ENCODE measurements around the gene RBM38. TPM values are rescaled to one million over a fixed set of nuclear protein-coding genes. Genes with fewer than 3 reads are reported as not detected.
A peak's percentile ranks its signal among the peaks of the same experiment; 100 is the strongest.

The RBM38 gene
- polyA plus RNA-seq, 2 of the 4 experiments (the other 2 are of a cell fraction), result 6.6 to 14.2 TPM

GRCh38 chr20:57374343-57374930, 16.8 kb upstream of the RBM38 start (continued):
- TF ChIP-seq REST (IDR thresholded peaks at IDR 0.05) (no peak), CBX2 (IDR thresholded peaks at IDR 0.05; ENCODE audit: borderline replicate concordance, low read depth) (no peak)

- WGBS (ENCODE audit: missing lambda C conversion rate), result 85% methylated on average over 13 of the region's 14 CpGs
- FAIRE-seq, result no peak
- TF ChIP-seq ZFP36 (IDR thresholded peaks at IDR 0.05; ENCODE audit: borderline replicate concordance, partially characterized antibody) (no peak), PBX3 (IDR thresholded peaks at IDR 0.05) (no peak), HEYL (CRISPR knock-in tag; IDR thresholded peaks at IDR 0.05) (no peak), RCOR1 (IDR thresholded peaks at IDR 0.05; ENCODE audit: low read depth, low read length) (no peak), CBX2 (IDR thresholded peaks at IDR 0.05; ENCODE audit: borderline replicate concordance, low read depth) (no peak), ELK1 (IDR thresholded peaks at IDR 0.05; ENCODE audit: low read depth, low read length) (no peak), EHF (CRISPR knock-in tag; IDR thresholded peaks at IDR 0.05) (no peak), FOSL2 (IDR thresholded peaks at IDR 0.05) (no peak), FOSL2 (CRISPR knock-in tag; IDR thresholded peaks at IDR 0.05) (no peak)
- 0 out of 6 replicates have a peak, but pooled peaks of 1 of the 2 experiments have one; percentile 5 for ATAC-seq
- Histone ChIP-seq H3K9me3 (no peaks in the 10 kb centered on the region), H3K4me2 (no peak overlapping the region), H3K27ac (no peak overlapping the region), H3K4me3 (no peak overlapping the region), H3K4me1 (no peaks in the 10 kb centered on the region)
- ChIA-PET CTCF (interaction anchor here (0.5 to 3.9 kb wide), 5 partner anchors 11 to 285 kb away, joined by 3 to 21 read pairs (median 4); no protein-coding TSS in a partner anchor), POLR2A (no interaction called here)
- DNase-seq (ENCODE audit: low read depth in 1 of 2, low spot score in 1 of 2), result no peak
These were observed 16.1 kb upstream of the RBM38 start for GRCh38 chr20:57374931-57375651.

GRCh38 chr20:57375652-57376230, 15.5 kb upstream of the RBM38 start:
- WGBS (ENCODE audit: missing lambda C conversion rate), result 98% methylated on average over 10 of the region's 10 CpGs
- no peaks in the 10 kb centered on the region for H3K4me1 ChIP-seq
- POLR2A ChIA-PET, result no interaction called here
- CTCF ChIA-PET, result interaction anchor here (0.5 to 3.9 kb wide), 3 partner anchors 29 to 262 kb away, joined by 3 to 21 read pairs (median 6); no protein-coding TSS in a partner anchor
- H3K4me2 ChIP-seq, result no peak overlapping the region
- no peak for TF ChIP-seq RCOR1 (IDR thresholded peaks at IDR 0.05; ENCODE audit: low read depth, low read length)
- TF ChIP-seq JUN (IDR thresholded peaks at IDR 0.05), result no peak
- TF ChIP-seq NR3C1 (IDR thresholded peaks at IDR 0.05), result no peak
- TF ChIP-seq CHD2 (IDR thresholded peaks at IDR 0.05; ENCODE audit: low read length, partially characterized antibody), result no peak
- TF ChIP-seq TFCP2L1 (CRISPR knock-in tag; IDR thresholded peaks at IDR 0.05), result no peak
- TF ChIP-seq CEBPB (IDR thresholded peaks at IDR 0.05), result no peak
- TF ChIP-seq FOSL2 (IDR thresholded peaks at IDR 0.05), result no peak
- TF ChIP-seq FOSL2 (CRISPR knock-in tag; IDR thresholded peaks at IDR 0.05), result no peak
- no peak for TF ChIP-seq SREBF2 (IDR thresholded peaks at IDR 0.05)
- TF ChIP-seq CTCF (IDR thresholded peaks at IDR 0.05), result no peak
- no peak for TF ChIP-seq HOXB5 (CRISPR knock-in tag; IDR thresholded peaks at IDR 0.05)
- no peak for TF ChIP-seq ZNF302 (CRISPR knock-in tag; IDR thresholded peaks at IDR 0.05)
- no peak overlapping the region for H3K4me3 ChIP-seq
- ATAC-seq (0 out of 6 replicates have a peak, but pooled peaks of 1 of the 2 experiments have one; percentile 5), FAIRE-seq (no peak), DNase-seq (ENCODE audit: low read depth in 1 of 2, low spot score in 1 of 2) (no peak)
- H3K27ac ChIP-seq, result no peak overlapping the region
- no peaks in the 10 kb centered on the region for H3K9me3 ChIP-seq
